GM21447 (cell line): Measurements from ENCODE around the gene PTEN.
A peak's percentile ranks its signal among the peaks of the same experiment; 100 is the strongest.
"Not testable (repeated sequence)": the region's sequence is repeated elsewhere in the genome, so short reads cannot be mapped to it uniquely, and the experiment has no call there.

ENCODE experiments used
- ATAC-seq: cut with Tn5 transposase; IDR thresholded peaks from one replicate; pipeline ENCODE4 v1.9.1; 2021; ENCODE audit not compliant: unreplicated experiment

PTEN gene

DNA sequence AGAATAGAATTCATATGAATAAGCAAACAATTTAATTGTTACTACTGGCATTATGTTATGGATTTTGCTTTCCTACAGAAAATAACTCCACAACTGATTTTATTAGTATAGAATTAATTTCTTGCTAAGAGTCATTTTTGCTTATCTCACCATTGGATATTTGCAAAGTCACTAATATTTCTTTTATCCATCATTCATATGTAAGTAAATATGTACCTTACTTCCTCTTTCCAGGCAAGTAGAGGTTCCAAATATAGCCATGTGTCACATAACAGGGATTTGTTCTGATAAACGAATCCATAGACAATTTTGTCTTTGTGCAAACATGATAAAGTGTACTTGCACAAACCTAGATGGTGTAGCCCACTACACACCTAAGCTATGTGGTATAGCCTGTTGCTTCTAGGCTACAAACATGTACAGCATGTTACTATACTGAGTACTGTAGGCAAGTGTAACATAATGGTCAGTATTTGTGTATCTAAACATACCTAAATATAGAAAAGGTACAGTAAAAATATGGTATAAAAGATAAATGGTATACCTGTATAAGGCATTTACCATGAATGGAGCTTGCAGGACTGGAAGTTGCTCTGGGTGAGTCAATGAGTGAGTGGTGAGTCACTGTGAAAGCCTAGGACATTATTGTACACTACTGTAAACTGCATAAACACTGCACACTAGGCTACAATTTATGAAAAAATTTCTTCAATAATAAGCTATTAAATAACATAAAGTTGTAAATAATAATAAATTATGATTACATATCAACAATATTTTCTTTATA lies 18.4 kb upstream of the PTEN start:
- ATAC-seq = no peak

DNA sequence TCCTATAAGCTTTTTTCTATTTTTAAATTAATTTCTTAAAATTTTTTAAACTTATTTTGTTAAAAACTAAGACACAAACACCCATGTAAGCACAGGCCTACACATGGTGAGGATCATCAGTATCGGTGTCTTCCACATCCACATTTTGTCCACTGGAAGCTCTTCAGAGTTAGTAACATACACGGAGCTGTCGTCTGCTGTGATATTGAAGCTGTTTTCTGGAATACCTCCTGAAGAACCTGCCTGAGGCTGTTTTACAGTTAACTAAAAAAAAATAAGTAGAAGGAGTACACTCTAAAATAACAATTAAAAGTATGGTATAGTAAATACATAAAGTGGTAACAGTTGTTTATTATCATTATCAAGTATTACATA lies 17.8 kb upstream of the PTEN start:
- no peak for ATAC-seq

DNA sequence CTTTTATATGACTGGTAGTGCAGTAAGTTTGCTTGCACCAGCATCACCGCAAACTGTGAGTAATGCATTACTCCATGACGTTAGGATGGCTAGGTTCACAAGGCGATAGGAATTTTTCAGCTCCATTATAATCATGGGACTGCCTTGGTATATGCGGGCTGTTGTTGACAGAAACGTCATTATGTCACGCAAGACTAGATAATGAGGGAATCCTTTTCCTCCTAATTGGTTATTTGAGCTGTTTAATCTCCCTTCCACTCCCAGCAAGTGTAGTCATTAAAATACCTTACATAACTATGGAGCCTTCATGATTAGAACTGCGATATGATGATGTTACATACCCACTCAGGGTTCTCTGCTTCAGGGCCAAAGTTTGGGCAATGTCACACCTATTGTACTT lies 17.4 kb upstream of the PTEN start:
- no peak for ATAC-seq

DNA sequence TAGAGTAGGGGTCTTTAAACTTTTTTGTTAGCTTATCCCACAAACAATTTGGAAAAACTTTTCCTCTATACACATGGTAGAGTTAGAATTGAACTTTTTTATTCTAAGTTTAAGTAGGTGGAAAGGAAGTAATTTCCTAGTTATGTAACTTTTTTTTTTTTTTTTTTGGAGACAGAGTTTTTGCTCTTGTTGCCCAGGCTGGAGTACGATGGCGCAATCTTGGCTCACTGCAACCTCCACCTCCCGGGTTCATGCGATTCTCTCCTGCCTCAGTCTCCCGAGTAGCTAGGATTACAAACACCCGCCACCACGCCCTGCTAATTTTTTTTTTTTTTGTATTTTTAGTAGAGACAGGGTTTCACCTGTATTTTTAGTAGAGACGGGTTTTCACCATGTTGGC lies 16.7 kb upstream of the PTEN start:
- ATAC-seq = not testable (repeated sequence)

DNA sequence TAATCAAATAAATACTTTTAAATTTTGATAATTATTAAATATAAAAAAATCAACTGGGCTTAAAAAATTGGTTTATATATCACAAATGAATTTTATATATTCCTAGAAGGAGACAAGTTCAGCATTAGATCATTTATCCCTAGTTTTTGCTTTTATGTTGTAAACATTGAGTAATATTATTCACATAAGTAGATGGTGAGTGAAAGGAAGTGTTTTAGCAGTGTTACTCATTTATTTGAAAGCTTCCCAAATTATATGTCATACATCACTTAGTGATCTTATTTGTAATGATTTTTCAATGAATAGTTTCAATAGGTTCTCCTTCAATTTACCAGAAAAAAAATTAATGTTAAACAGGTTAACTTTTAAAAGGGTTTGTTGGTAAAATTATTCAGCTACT lies 15.9 kb upstream of the PTEN start:
- no peak for ATAC-seq

DNA sequence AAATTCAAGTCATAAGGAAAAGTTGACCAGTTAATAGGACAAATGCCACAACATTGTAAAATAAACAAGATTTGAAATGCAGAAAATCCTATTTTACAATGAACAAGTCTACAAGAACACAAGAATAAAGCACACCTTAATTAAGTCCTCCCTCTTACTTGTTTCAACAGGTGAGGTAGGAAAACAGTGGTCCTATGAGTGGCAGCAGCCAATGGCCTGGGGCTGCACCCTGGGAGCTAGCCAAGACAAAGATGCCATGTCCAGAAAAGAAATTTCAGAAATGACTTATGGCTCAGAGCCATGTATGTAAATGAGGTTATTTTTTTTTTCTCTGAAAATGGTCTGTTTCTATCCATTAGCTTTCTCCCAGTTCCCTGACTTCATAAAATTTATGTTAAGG lies 14.4 kb upstream of the PTEN start:
- no peak for ATAC-seq

DNA sequence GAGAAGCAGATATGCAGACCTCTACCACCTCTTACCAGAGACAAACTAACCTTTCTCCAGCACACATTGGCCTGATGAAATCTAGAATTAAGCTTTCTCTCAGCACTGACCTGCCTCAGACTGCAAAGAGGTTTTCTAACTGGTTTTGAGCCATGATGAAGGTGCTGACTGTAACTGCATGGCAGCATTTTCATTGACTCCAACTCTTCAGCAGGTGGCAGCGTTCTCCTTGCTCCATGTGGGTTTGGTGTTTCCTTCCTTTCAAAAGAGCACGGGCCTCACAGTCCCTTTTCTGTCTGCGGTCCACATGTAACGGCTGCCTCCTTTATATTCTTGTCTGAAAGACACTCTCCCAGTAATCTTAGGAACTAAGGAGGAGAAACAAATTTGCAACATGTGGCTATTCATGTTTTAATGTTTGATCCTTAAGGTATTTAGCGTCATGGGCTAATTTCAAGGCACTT lies 12.7 kb upstream of the PTEN start:
- no peak for ATAC-seq

DNA sequence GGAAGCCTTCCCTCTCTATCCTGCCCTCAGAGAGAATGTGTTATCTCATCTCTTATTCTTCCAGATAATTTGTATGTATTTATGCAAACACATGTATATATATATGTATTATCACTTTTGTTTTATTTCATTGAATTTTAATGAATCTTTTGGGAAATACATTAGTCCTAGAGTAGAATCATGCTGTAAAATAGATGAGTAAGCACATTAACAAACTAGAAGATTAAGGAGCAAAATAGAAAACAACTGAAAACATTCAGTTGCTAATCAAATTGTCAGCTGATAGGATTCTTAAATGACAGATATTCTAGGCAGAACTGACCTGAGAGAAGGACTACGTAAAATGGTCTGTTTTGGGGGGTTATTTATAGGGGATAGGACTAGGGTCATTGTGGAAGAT lies 11.3 kb upstream of the PTEN start:
- ATAC-seq = no peak

DNA sequence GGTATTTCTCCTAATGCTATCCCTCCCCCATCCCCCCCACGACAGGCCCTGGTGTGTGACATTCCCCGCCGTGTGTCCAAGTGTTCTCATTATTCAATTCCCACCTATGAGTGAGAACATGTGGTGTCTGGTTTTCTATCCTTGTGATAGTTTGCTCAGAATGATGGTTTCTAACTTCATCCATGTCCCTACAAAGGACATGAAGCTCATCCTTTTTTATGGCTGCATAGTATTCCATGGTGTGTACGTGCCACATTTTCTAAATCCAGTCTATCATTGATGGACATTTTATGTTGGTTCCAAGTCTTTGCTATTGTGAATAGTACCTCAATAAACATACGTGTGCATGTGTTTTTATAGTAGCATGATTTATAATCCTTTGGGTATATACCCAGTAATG lies 8.2 kb upstream of the PTEN start:
- not testable (repeated sequence) for ATAC-seq

DNA sequence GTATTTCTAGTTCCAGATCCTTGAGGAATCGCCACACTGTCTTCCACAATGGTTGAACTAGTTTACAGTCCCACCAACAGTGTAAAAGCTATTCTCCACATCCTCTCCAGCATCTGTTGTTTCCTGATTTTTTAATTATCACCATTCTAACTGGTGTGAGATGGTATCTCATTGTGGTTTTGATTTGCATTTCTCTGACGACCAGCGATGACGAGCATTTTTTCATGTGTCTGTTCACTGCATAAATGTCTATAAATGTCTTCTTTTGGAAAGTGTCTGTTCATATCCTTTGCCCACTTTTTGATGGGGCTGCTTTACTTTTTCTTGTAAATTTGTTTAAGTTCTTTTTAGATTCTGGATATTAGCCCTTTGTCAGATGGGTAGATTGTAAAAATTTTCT lies 7.8 kb upstream of the PTEN start:
- ATAC-seq = not testable (repeated sequence)

DNA sequence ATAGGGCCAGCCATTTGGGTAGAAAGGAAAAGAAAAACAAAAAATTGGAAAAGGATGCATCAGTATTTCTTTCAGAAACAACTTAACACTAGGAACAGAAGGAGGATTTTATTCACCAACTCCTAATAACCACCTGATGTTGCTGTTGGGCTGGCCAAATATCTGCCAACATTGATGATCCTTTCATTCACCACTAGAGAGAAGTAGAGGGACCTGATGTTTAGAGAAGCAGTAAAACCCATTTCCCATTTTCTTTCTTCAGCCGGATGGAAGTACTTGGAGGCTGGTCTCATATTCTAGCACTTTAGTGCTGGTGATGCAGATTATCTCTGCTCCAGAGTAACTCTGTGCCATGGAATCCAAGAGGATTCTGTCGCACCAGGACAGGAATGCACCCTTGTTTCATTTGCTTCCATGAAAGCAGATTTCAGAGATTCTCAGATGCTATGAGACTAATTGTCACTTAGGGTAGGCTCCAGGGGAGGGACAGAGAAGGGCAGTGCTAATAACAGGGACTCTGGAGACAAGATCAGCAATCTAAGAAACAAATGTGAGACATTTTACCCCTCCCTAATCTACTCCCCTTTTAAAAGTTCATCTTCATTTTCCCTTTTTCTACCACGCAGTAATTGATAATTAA lies 3.1 kb upstream of the PTEN start:
- ATAC-seq = no peak

DNA sequence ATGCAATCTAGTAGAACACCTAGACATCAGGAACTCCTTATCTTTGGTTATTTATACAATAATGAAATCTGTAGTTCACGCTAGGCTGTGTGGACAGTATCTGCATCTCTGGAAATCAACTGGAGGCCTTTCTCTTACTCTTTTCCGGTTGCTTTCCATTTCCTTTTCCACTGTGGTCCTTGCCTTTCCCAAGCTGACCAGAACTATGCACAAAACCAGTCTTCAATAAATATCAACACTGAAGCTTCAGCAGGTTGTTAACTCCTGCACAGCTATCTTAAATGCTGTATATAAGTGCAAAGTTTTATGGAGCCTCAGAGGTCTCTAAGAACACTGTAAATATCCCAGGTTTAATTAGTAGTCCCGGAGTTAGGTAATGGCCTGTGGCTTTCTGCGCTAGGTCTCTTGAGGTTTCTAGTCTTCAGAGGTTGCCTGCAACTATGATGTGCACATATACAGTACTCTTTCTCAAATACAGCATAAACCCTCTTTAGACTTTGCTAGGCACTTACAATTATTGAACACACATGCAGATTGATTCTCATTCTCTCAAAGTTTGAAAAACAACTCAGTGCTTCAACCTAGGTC lies 2.5 kb upstream of the PTEN start:
- no peak for ATAC-seq

DNA sequence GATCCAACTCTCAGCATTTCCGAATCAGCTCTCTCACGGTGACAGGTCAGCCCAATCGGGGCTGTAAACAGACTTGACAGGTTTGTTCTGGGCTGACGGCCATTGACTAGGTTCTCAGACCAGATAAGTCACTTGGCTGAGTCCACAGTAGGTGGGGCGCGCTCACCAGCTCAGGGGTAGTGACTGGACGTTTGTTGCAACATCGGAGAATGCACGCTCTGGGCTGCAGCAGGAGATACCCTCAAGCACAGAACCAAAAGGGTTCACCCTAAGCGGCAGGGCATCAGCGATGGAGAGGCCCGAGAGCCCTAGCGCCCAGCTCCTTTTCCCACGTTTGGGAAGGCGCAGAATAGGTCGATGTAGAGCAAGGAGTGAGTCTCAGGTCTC lies 1.9 kb upstream of the PTEN start:
- ATAC-seq = peak; percentile 24

DNA sequence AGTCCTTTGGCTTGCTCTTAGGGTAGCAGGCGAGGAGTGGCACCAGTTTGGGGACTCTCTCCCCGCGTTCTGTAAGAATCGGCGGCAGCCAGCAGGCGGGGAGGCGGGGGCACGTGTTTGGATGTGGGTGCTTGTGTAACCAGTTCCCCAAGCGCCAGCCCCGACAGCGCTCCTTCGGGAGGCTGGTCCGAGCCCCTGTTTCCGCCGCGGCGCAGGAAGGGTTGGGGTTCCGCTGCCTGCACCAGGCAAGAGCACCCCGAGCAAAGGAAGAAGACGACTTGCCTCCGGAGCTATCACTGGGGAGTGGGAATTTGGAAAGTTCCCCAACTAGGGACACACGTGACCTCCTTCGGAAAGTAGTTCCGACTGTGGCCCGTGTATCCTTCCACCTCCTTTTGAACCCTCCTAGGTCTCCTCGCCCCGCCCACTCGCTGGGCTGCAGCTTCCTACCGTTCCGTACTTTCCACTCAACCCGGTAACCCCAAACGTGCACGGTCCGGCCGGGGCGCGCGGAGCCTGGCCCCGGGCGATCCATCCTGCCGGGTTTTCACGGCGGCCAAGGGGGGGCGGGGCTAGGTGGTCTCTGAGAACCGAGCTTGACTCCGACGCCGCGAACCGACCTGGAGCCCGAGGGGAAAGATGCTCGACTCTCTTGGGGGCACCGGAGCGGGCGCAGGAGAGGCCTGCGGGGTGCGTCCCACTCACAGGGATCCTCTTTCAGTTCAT lies 1.3 kb upstream of the PTEN start:
- ATAC-seq = peak; percentile 50

DNA sequence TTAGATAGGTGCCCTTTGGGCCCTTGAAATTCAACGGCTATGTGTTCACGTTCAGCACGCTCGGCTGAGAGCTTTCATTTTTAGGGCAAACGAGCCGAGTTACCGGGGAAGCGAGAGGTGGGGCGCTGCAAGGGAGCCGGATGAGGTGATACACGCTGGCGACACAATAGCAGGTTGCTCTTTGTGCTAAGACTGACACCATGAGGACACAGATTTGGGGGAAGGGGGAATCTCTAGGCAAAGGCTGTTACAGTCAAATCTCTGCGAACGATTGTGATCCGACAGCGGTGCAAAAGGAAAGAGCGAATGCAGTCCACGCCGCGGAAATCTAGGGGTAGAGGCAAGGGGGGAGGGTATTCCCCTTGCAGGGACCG lies 759 bp upstream of the PTEN start:
- peak; percentile 14 for ATAC-seq

DNA sequence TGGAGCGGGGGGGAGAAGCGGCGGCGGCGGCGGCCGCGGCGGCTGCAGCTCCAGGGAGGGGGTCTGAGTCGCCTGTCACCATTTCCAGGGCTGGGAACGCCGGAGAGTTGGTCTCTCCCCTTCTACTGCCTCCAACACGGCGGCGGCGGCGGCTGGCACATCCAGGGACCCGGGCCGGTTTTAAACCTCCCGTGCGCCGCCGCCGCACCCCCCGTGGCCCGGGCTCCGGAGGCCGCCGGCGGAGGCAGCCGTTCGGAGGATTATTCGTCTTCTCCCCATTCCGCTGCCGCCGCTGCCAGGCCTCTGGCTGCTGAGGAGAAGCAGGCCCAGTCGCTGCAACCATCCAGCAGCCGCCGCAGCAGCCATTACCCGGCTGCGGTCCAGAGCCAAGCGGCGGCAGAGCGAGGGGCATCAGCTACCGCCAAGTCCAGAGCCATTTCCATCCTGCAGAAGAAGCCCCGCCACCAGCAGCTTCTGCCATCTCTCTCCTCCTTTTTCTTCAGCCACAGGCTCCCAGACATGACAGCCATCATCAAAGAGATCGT lies 598 bp downstream of the PTEN start:
- not testable (repeated sequence) for ATAC-seq

DNA sequence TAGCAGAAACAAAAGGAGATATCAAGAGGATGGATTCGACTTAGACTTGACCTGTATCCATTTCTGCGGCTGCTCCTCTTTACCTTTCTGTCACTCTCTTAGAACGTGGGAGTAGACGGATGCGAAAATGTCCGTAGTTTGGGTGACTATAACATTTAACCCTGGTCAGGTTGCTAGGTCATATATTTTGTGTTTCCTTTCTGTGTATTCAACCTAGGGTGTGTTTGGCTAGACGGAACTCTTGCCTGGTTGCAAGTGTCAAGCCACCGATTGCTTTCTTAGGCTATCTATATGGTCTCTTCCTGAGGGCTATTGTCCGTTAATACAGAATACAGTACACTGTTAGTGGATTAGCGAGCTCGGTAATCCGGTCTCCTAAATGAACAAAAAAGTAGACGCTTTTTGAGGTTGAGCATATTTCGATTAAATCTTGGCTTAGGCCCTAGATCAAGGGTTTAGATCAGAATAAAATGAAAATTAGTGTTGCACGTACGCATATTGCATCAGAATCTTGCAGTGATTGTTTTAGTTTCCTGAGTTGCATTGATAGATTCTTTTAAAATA lies 1.2 kb downstream of the PTEN start:
- no peak for ATAC-seq

DNA sequence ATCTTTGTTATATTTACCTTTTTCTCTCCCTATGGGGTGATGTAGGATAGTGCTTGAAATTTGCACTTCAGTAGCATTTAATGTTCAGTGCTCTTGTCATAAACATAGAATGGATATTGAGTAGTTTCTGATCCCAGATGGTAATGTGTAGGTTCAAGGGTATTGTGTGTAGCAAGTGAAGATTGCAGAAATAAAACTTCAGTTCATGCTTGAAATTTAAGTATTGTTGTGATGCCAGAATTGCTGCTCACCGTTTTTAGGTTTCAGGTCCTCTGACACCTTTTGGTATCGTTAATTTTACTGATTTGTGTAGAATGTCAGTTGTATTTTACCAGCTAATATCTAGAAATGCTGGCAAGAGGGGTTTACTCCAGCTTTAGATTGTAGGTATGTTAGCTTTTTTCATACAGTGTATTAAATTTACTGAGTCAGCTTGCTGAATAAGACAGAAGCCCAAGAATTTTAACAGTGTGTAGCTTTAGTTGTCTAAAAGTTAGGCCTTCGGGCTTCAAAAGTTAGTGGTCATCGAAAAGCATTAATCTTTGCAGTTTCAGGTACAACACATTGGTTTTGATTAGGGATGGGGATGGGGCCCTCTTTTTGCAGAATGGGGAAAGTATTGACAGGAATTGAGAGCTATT lies 1.9 kb downstream of the PTEN start:
- ATAC-seq = no peak

DNA sequence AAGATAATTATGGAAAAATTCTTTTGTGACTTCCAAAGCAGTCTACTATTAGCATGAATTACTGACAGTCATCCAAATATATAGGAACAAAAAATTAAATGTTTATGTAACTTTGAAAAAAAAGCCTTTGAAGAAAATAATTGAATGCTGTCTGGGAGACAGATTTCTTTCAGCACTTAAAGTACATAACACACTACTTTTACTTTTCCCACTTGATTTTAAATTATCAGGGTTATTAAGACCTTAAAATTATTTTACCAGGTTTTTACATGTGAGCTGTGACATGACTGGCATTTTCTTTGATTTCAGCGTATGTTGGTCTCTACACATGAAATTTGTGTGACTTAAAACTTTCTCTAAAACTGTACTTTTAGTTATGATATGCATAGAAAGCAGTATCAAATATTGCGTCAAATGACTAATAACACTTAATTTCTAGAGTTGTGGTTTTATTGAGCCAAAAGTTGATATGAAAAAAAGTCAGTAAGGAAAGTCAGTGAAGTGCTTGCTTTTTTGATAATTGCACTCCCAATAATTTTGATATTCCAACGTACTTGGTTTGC lies 3.1 kb downstream of the PTEN start:
- ATAC-seq = no peak

DNA sequence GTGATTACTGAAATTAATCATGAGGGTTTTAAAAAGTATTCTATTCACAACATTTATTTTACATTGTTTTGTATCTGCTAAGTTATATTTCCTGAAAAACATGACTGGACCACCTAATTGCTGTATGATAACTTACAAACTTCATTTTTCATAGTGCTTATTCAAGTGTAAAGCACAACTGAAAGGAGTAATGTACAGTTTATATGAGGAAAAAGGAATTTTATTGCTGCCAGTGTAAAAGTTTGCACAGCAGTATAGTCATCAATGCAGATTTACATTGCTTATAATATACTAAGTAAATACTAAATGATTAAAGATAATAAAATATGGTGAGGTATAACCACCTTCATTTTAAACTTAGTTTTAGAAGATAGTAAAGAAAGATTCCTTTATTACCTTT lies 4.0 kb downstream of the PTEN start:
- no peak for ATAC-seq
